HepG2 (cell line): ENCODE measurements around the gene CD300H.

Experiments used
- POLR2AphosphoS5 ChIP-seq: IDR thresholded peaks from 2 replicates; pipeline ENCODE4 v1.6.1; 2012; ENCODE audit warnings: low read depth, low read length
- POLR2G ChIP-seq: fragments of 200-400 bp; formaldehyde crosslinking; IDR thresholded peaks from 2 replicates; pipeline ENCODE4 v1.6.1; 2018; ENCODE audit warnings: mild to moderate bottlenecking, low read depth, low read length, moderate library complexity
- PRMT3 ChIP-seq: sonication (generic); formaldehyde crosslinking; IDR thresholded peaks from 2 replicates; pipeline ENCODE4 v1.8.1; 2022; ENCODE audit warnings: low read depth, mild to moderate bottlenecking, moderate library complexity, missing genetic modification reagents, borderline replicate concordance
- SMAD1 ChIP-seq: sonication (generic); formaldehyde crosslinking; IDR thresholded peaks from 2 replicates; pipeline ENCODE4 v1.4.0; 2020; ENCODE audit warnings: missing genetic modification reagents, low read depth, mild to moderate bottlenecking, borderline replicate concordance
- ZNF232 ChIP-seq: sonication (generic); formaldehyde crosslinking; IDR thresholded peaks from 2 replicates; pipeline ENCODE4 v1.4.0; 2020; ENCODE audit warnings: missing genetic modification reagents, borderline replicate concordance
- ZNF3 ChIP-seq: IDR thresholded peaks from 2 replicates; pipeline ENCODE4 v1.7.0; 2017; ENCODE audit warnings: inconsistent platforms
- TF ChIP-seq, protein P1 (sequence below): IDR thresholded peaks from 2 replicates; pipeline ENCODE4 v1.6.1; 2012; ENCODE audit warnings: low read depth, low read length, improper control_type of control experiment
- TF ChIP-seq, protein P2 (sequence below): sonication (generic); formaldehyde crosslinking; IDR thresholded peaks from 2 replicates; pipeline ENCODE4 v1.4.0; 2020; ENCODE audit warnings: missing genetic modification reagents, borderline replicate concordance
- TF ChIP-seq, protein P3 (sequence below): sonication (generic); IDR thresholded peaks from 2 replicates; pipeline ENCODE4 v1.6.1; 2016; ENCODE audit warnings: low read depth, borderline replicate concordance
- TF ChIP-seq, protein P4 (sequence below): sonication (generic); formaldehyde crosslinking; IDR thresholded peaks from 2 replicates; pipeline ENCODE4 v1.5.0; 2020; ENCODE audit warnings: mild to moderate bottlenecking, missing genetic modification reagents, borderline replicate concordance
- TF ChIP-seq, protein P5 (sequence below): sonication (generic); formaldehyde crosslinking; IDR thresholded peaks from 2 replicates; pipeline ENCODE4 v1.5.0; 2020; ENCODE audit warnings: mild to moderate bottlenecking, missing genetic modification reagents, moderate library complexity

DNA sequence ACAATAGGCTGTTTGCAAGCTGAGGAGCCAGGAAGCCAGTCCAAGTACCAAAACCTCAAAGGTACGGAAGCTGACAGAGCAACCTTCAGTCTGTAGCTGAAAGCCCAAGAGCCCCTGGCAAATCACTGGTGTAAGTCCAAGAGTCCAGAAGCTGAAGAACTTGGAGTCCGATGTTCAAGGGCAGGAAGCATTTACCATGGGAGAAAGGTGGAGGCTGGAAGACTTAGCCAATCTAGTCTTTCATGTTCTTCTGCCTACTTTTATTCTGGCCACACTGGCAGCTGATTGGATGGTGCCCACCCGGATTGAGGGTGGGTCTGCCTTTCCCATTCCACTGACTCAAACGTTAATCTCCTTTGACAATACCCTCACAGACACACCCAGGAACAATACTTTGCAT, 51.4 kb downstream of the CD300H start:
- TF ChIP-seq POLR2G (no peak), PRMT3 (CRISPR knock-in tag) (no peak), ZNF232 (no peak), SMAD1 (no peak), ZNF3 (no peak), POLR2AphosphoS5 (no peak)
- TF ChIP-seq, protein P1, sequence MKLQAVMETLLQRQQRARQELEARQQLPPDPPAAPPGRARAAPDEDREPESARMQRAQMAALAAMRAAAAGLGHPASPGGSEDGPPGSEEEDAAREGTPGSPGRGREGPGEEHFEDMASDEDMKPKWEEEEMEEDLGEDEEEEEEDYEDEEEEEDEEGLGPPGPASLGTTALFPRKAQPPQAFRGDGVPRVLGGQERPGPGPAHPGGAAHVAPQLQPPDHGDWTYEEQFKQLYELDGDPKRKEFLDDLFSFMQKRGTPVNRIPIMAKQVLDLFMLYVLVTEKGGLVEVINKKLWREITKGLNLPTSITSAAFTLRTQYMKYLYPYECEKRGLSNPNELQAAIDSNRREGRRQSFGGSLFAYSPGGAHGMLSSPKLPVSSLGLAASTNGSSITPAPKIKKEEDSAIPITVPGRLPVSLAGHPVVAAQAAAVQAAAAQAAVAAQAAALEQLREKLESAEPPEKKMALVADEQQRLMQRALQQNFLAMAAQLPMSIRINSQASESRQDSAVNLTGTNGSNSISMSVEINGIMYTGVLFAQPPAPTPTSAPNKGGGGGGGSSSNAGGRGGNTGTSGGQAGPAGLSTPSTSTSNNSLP, result no peak
- TF ChIP-seq, protein P2, sequence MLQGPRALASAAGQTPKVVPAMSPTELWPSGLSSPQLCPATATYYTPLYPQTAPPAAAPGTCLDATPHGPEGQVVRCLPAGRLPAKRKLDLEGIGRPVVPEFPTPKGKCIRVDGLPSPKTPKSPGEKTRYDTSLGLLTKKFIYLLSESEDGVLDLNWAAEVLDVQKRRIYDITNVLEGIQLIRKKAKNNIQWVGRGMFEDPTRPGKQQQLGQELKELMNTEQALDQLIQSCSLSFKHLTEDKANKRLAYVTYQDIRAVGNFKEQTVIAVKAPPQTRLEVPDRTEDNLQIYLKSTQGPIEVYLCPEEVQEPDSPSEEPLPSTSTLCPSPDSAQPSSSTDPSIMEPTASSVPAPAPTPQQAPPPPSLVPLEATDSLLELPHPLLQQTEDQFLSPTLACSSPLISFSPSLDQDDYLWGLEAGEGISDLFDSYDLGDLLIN (CRISPR knock-in tag), result no peak
- TF ChIP-seq, protein P3, sequence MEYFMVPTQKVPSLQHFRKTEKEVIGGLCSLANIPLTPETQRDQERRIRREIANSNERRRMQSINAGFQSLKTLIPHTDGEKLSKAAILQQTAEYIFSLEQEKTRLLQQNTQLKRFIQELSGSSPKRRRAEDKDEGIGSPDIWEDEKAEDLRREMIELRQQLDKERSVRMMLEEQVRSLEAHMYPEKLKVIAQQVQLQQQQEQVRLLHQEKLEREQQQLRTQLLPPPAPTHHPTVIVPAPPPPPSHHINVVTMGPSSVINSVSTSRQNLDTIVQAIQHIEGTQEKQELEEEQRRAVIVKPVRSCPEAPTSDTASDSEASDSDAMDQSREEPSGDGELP, result no peak
- TF ChIP-seq, protein P4, sequence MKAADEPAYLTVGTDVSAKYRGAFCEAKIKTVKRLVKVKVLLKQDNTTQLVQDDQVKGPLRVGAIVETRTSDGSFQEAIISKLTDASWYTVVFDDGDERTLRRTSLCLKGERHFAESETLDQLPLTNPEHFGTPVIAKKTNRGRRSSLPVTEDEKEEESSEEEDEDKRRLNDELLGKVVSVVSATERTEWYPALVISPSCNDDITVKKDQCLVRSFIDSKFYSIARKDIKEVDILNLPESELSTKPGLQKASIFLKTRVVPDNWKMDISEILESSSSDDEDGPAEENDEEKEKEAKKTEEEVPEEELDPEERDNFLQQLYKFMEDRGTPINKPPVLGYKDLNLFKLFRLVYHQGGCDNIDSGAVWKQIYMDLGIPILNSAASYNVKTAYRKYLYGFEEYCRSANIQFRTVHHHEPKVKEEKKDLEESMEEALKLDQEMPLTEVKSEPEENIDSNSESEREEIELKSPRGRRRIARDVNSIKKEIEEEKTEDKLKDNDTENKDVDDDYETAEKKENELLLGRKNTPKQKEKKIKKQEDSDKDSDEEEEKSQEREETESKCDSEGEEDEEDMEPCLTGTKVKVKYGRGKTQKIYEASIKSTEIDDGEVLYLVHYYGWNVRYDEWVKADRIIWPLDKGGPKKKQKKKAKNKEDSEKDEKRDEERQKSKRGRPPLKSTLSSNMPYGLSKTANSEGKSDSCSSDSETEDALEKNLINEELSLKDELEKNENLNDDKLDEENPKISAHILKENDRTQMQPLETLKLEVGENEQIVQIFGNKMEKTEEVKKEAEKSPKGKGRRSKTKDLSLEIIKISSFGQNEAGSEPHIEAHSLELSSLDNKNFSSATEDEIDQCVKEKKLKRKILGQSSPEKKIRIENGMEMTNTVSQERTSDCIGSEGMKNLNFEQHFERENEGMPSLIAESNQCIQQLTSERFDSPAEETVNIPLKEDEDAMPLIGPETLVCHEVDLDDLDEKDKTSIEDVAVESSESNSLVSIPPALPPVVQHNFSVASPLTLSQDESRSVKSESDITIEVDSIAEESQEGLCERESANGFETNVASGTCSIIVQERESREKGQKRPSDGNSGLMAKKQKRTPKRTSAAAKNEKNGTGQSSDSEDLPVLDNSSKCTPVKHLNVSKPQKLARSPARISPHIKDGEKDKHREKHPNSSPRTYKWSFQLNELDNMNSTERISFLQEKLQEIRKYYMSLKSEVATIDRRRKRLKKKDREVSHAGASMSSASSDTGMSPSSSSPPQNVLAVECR, result no peak
- TF ChIP-seq, protein P5, sequence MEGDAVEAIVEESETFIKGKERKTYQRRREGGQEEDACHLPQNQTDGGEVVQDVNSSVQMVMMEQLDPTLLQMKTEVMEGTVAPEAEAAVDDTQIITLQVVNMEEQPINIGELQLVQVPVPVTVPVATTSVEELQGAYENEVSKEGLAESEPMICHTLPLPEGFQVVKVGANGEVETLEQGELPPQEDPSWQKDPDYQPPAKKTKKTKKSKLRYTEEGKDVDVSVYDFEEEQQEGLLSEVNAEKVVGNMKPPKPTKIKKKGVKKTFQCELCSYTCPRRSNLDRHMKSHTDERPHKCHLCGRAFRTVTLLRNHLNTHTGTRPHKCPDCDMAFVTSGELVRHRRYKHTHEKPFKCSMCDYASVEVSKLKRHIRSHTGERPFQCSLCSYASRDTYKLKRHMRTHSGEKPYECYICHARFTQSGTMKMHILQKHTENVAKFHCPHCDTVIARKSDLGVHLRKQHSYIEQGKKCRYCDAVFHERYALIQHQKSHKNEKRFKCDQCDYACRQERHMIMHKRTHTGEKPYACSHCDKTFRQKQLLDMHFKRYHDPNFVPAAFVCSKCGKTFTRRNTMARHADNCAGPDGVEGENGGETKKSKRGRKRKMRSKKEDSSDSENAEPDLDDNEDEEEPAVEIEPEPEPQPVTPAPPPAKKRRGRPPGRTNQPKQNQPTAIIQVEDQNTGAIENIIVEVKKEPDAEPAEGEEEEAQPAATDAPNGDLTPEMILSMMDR (CRISPR knock-in tag), result no peak
